COLO668 (cell line): ENCODE results near the gene NR4A2.
A peak's percentile ranks its signal among the peaks of the same experiment; 100 is the strongest.
"Not testable (repeated sequence)": the region's sequence is repeated elsewhere in the genome, so short reads cannot be mapped to it uniquely, and the experiment has no call there.

Source experiments
- DNase-seq: peaks from one replicate; lab custom pipeline; 2025; ENCODE audit not compliant: unreplicated experiment; lab: John Stamatoyannopoulos, UW

Gene NR4A2

DNA sequence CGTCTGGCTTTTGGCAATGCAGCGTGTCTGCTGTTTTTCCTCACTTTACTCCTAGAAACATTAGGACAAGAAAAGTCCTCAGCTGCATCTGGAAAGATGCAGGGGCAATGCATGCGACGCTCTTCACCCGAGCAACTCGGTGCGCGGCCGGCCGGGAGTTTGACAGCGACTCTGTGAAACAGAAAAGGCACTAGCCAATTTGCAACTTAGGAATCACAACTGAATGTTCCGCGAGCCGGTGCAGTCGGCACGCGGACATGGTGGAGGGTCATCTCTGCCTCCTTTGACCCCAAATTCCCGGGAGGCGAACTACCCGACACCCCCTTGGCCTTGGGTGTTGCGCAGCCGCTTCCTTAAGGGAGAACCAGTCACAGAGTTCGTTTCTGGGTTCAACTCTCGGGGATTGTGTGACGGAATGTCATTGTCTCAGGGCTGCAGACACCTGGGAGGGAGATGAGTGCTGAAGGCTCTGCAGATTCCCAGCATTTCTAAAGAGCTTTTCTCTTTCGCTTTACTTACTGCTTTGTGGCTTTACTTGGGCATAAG is 9.8 kb downstream of the NR4A2 start:
- DNase-seq: no peak

DNA sequence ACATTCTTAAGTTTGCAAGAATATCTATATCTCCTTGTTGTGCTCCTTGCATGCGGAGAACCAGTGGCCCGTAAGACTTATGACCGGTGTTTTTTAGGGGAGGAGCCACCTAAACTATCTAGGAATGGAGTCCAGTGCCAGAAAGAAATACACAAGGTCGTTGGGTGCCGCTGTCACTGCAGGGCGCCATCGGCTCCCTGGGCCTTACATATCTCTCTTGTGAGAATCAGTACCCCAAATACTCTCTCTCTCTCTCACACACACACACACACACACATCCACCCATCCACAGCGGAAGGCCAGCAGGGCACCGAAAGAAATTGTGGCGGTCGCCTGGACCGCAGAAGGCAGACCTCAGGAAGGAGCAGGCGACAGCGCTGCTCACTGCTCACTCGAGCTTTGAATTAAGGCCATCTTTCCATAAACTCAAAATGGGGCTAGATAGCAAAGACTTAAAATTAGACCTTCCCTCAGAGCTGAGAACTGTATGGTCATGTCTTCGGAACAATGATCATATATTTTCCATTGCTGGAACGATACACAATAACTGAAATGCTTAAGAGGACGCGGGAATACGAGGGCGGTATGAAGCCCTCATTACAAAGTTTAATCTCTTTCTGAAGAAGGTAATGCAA is 10.4 kb downstream of the NR4A2 start:
- no peak for DNase-seq

GRCh38 chr2:156321243-156321904 is 11.1 kb downstream of the NR4A2 start:
- no peak for DNase-seq

- peak; percentile 25 for DNase-seq
These were observed 11.9 kb downstream of the NR4A2 start for GRCh38 chr2:156320486-156321098.

- peak; percentile 25 for DNase-seq
These were observed 12.6 kb downstream of the NR4A2 start for GRCh38 chr2:156319811-156320485.

DNA sequence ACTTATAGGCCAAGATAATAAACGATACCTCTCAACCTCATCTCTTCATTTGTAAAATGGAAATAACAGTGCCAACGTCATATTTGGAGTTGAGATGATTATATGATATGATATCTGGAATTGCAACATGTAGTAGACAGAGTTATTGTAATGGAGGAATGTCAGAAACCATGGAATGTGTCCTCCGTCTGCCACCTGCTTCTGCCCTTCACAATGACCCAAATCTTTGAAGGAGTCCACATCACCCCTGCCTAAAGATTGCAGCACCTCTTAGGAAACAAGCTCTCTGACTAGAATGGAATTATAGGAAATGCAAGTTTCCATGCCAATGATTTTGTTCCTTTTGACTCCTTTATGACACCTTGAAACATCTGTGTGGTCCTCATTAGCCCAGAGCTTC is 14.9 kb downstream of the NR4A2 start:
- DNase-seq: no peak

GRCh38 chr2:156311976-156312375 is 20.5 kb downstream of the NR4A2 start:
- no peak for DNase-seq

GRCh38 chr2:156310773-156311172 is 21.7 kb downstream of the NR4A2 start:
- no peak for DNase-seq

DNA sequence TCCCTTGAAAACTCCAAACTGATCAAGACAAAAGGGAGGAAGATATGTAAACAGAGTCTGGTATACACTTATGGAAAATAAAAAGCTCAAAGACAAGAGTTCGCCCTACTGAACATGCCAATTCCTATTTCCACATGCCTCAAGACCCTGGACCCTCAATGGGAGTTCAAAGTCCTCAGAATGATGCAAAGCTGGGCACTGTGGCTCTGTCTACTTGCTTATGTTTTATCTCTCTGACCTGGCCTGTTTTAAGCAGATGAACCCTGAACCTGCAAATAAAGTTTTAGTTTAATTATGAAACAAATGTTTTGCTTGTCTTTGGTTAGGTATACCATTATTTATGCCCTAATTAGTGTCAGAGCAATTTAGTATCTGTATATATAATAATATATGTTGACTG is 22.6 kb downstream of the NR4A2 start:
- DNase-seq: no peak

DNA sequence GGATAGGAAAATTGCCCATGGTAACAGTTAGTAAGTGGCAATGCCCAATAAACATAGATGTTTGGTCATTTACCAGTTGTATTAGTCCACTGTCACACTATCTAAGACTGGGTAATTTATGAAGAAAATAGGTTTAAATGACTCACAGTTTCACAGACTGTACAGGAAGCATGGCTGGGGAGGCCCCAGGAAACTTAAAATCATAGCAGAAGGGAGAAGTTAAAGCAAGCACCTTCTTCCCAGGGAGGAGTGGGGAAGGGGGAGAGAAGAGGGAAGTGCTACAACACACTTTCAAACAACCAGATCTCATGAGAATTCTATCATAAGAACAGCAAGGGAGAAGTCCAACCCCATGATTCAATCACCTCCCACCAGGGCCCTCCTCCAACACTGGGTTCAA is 23.4 kb downstream of the NR4A2 start:
- no peak for DNase-seq

- DNase-seq: no peak
These were observed 25.7 kb downstream of the NR4A2 start for GRCh38 chr2:156306821-156307220.

GRCh38 chr2:156305121-156305520 is 27.4 kb downstream of the NR4A2 start:
- DNase-seq: no peak

DNA sequence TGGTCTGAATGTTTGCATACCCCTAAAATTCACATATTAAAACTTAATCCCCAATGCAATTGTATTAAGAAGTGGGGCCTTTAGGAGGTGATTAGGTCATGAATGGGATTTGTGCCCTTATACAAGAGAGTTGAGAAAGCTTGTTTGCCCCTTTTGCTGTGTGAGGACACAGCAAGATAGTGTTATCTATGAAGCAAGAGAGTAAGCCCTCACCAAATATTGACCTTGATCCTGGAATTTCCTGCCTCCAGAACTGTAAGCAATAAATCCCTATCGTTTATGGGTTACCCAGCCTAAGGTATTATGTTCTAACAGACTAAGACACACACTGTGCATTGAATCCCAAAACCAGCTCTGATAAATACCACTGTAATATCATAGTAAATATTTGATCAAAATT is 32.2 kb downstream of the NR4A2 start:
- no peak for DNase-seq

- DNase-seq: no peak
These were observed 37.5 kb downstream of the NR4A2 start for GRCh38 chr2:156294945-156295580.

DNA sequence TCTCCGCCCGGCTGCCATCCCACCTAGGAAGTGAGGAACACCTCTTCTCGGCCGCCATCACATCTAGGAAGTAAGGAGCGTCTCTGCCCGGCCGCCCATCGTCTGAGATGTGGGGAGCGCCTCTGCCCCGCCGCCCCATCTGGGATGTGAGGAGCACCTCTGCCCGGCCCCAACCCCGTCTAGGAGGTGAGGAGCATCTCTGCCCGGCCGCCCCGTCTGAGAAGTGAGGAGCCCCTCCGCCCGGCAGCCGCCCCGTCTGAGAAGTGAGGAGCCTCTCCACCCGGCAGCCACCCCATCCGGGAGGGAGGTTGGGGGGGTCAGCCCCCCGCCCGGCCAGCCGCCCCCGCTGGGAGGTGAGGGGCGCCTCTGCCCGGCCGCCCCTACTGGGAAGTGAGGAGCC is 39.1 kb downstream of the NR4A2 start:
- DNase-seq: not testable (repeated sequence)

DNA sequence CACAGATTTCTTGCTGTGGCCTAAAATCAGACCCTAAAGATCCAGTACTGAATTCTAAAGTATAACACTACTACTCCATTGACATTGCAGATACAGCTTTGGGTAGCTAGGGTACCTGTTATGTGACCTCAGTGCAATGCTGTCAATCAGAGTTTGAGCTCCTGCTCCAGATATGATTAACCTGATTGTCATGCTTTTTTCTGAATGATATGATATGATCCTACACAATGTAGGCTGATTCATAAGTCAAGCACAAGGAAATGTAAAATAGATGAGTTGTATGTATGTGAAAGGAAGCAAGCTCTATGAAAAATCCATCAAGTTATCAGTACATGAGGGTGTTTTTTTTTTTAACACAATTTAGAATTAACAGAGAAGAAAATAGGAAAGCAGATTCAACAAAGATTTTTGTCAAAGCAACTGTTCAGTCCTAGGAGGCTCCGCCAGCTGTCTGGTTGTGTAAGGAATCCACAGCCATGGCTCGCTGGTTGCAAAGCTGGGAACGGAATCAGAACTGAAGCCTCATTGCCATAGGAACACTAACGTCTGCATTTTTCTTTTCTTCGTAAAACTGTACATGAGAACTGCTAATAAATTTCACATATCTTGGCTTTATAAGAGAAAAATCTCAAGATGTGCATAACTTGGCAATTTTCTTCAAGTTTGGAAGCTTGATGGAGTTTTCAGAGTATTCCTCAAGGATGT is 52.9 kb downstream of the NR4A2 start:
- DNase-seq: no peak
